Ovary (tissue), 1 donor: ENCODE results near the gene CD28.

Experiments
- EP300 ChIP-seq: sonication (generic); formaldehyde crosslinking; IDR thresholded peaks from one replicate; pipeline ENCODE4 v1.6.1; 2017; ENCODE audit warnings: antibody characterized with exemption
- POLR2A ChIP-seq: fragments of 450-650 bp; IDR thresholded peaks from one replicate; pipeline ENCODE4 v1.6.1; 2017; ENCODE audit warnings: antibody characterized with exemption, mild to moderate bottlenecking, moderate library complexity

DNA sequence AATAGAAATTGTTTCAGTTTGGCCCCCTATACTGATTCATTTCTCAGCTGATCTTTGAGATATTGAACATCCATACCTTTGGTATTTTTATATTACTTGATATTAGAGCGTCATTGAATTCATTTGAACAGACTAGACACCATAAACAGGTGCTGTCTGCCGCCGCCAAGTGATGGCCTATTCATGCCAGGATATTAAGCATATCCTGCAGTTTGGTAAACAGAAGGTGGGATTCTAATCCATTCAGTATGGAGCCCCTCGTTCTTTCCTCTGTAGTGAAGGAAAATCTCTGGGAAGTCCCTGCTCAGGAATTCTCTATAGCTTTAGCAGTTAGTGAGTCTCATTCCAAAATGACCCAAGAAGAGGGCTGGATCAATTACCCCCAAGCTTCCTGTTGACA lies 23.0 kb upstream of the CD28 start:
- TF ChIP-seq POLR2A (no peak), EP300 (no peak)
